Testis (tissue), 3 donors: ENCODE measurements around the gene RSAD1. TPM values are rescaled to one million over a fixed set of nuclear protein-coding genes. Genes with fewer than 3 reads are reported as not detected.

ENCODE experiments used
- DNase-seq: peaks from one replicate; pipeline ENCODE4 v3.0.0-alpha.2; 2019
- H3K27ac ChIP-seq, 2 donors: fragments of 200-600 bp; sonication (generic); one replicate each; pipeline ENCODE4 v1.5.1; 2019
- H3K27me3 ChIP-seq: fragments of 200-600 bp; sonication (generic); one replicate; pipeline ENCODE4 v1.5.1; 2019
- H3K36me3 ChIP-seq: fragments of 200-600 bp; sonication (generic); one replicate; pipeline ENCODE4 v1.5.1; 2017; ENCODE audit warnings: low read depth; ENCODE audit errors: missing control alignments
- H3K4me1 ChIP-seq: fragments of 200-600 bp; sonication (generic); one replicate; pipeline ENCODE4 v1.5.1; 2019
- H3K4me3 ChIP-seq, 2 donors: fragments of 200-600 bp; sonication (generic); one replicate each; pipeline ENCODE4 v1.5.1; 2017 to 2019
- H3K9me3 ChIP-seq: fragments of 200-600 bp; sonication (generic); one replicate; pipeline ENCODE4 v1.5.1; 2017
- POLR2A ChIP-seq: fragments of 450-650 bp; IDR thresholded peaks from one replicate; pipeline ENCODE4 v1.6.1; 2017; ENCODE audit warnings: antibody characterized with exemption, mild to moderate bottlenecking, moderate library complexity
- WGBS, 2 donors: methylation state at CpG; one replicate each; pipeline ENCODE4 v1.1.5; 2018; 5-methylcytosine and 5-hydroxymethylcytosine counted together
- intact Hi-C: fragments of 100-400 bp; cut with DNase I; formaldehyde crosslinking; loops from one replicate; pipeline ENCODE4 v1.15.1; 2023; ENCODE audit warnings: low total_unique reads
- polyA plus RNA-seq: library from polyadenylated mRNA; stranded (reverse); fragments of 350-450 nt; fragmentation: Illumina TruSeq; extraction: RNeasy Lipid Tissue Mini Kit (QIAGEN cat#74804); gene quantifications from one replicate; pipeline ENCODE4 v1.2.3, GENCODE V29; 2014; ENCODE audit warnings: low read depth, low replicate concordance; ENCODE audit not compliant: insufficient read depth
- total RNA-seq, 2 donors: library from RNA; depleted of rRNA; stranded (reverse); fragments of >200 nt; gene quantifications; one replicate each; pipeline ENCODE4 v1.2.3, GENCODE V29; 2016
- TF ChIP-seq, protein P1 (sequence below), 3 experiments: fragments of 450-650 bp in 2 of 3; fragments of 200-600 bp in 1 of 3; sonication (generic) in 1 of 3; IDR thresholded peaks; one replicate each; pipeline ENCODE4 v1.5.1; 2016 to 2019; ENCODE audit warnings: antibody characterized with exemption in 3 of 3, mild to moderate bottlenecking in 2 of 3, moderate library complexity in 1 of 3

The RSAD1 gene
- total and polyA plus RNA-seq, 3 donors from 2014 or later = 25.3 to 38.0 (median 35.7) TPM

DNA sequence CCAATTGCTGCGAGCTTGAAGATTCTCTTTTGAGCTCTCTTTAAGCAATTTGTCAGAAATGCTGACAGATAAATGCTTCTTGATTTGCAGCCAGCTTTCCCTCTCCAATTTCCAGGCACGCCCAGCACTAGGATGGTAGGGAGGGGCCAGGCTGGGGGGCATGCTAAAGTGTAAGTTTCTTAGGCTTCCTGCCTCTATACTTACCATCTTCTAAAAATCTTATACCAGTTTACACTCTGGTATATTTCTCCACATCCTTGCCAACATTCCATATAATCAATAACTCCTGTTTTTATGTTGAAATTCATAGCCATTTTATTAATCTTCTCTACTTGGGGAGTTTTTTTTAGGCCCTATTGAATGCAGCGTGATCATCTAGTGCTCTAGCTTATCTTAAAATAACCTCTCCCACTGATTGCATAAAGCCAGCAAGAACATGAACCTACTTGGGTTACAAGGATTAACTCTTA is 35.1 kb upstream of the RSAD1 start:
- intact Hi-C loops = no loop called here
- no peaks in the 10 kb centered on the region for H3K9me3 ChIP-seq
- peak; percentile 67 for DNase-seq
- no peaks in the 10 kb centered on the region for H3K27me3 ChIP-seq
- no peaks in the 10 kb centered on the region for H3K36me3 ChIP-seq
- TF ChIP-seq, protein P1, sequence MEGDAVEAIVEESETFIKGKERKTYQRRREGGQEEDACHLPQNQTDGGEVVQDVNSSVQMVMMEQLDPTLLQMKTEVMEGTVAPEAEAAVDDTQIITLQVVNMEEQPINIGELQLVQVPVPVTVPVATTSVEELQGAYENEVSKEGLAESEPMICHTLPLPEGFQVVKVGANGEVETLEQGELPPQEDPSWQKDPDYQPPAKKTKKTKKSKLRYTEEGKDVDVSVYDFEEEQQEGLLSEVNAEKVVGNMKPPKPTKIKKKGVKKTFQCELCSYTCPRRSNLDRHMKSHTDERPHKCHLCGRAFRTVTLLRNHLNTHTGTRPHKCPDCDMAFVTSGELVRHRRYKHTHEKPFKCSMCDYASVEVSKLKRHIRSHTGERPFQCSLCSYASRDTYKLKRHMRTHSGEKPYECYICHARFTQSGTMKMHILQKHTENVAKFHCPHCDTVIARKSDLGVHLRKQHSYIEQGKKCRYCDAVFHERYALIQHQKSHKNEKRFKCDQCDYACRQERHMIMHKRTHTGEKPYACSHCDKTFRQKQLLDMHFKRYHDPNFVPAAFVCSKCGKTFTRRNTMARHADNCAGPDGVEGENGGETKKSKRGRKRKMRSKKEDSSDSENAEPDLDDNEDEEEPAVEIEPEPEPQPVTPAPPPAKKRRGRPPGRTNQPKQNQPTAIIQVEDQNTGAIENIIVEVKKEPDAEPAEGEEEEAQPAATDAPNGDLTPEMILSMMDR (IDR thresholded peaks at IDR 0.05) = no peak
- TF ChIP-seq POLR2A = no peak
- WGBS, 2 donors = 35 to 53% methylated on average over 3 of the region's 3 CpGs
- H3K4me3 ChIP-seq = no peak overlapping the region
- H3K4me1 ChIP-seq = peaks cover 12% of the 10 kb centered on the region
- peak overlapping the region in 1 of 2 donors; percentile 11 for H3K27ac ChIP-seq

DNA sequence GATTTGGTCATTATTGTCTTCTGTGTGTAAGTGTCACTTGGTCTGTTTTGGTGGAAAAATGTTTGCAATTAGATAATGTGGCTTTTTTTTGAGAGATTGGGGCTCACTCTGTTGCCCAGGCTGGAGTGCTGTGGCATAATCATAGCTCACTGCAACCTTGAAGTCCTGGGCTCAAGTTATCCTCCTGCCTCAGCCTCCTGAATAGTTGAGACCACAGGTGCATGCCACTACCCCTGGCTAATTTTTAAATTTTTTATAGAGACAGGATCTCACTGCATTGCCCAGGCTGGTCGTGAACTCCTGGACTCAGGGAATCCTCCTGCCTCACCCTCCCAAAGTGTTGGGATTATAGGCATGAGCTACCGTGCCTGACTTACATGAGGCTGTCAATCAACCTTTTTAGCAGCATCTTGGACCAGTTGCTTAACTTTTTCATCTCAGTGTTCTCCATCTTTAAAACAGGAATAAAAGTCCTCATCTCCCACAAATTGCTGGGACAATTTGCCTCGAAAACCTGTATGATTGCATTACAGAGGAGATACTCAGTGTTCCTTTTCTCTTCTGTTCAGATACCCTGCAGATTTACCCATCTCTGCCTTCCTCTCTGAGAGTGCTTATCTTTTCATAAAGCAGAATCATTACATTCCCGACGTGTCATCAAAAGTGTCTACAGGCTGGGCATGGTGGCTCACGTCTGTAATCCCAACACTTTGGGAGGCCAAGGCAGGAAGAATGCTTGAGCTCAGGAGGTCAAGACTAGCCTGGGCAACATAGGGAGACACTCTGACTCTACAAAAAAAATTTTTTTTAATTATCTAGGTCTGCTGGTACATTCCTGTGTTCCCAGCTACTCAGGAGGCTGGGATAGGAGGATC is 33.6 kb upstream of the RSAD1 start:
- DNase-seq = no peak
- 70% methylated on average over 6 of the region's 6 CpGs for WGBS, 2 donors
- no peak for TF ChIP-seq POLR2A
- TF ChIP-seq, protein P1 (IDR thresholded peaks at IDR 0.05) = no peak

DNA sequence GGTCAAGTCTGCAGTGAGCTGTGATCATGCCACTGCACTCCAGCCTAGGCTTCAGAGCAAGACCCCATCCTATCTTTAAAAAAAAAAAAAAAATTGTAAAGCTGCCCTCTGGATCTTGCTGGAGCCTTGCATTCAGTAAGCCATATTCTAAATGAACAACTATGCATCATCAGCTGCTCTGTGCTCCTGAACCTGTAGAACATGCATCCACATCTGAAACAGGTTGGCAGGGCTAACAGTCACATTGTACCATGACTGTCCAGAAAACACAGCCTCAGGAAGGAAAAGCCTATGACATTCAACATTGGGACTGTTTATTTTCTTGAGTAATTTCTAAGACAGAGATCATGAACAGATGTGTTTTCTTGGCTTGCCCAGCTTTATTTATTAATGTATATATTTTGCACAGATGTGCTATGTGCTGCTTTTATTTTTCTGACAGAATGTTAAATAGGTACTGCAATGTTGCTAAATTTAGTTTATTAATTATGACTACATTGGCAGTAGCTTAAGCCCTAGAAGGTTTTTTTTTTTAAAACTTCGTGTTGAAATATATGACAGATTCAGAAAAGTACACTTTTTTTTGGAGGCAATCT is 32.8 kb upstream of the RSAD1 start:
- H3K9me3 ChIP-seq = no peaks in the 10 kb centered on the region
- no peak overlapping the region for H3K27ac ChIP-seq
- no peaks in the 10 kb centered on the region for H3K36me3 ChIP-seq
- H3K4me3 ChIP-seq = no peak overlapping the region
- peaks cover 12% of the 10 kb centered on the region for H3K4me1 ChIP-seq
- intact Hi-C loops = no loop called here
- TF ChIP-seq, protein P1 (IDR thresholded peaks at IDR 0.05) = no peak
- no peak for TF ChIP-seq POLR2A
- no peaks in the 10 kb centered on the region for H3K27me3 ChIP-seq
- WGBS, 2 donors = 66 to 76% methylated on average over 1 of the region's 1 CpG
- DNase-seq = no peak

More for the DNA sequence above, 33.6 kb upstream of the RSAD1 start:
- Histone ChIP-seq H3K36me3 (no peaks in the 10 kb centered on the region), H3K4me3 (no peak overlapping the region), H3K27me3 (no peaks in the 10 kb centered on the region), H3K27ac (no peak overlapping the region), H3K9me3 (no peaks in the 10 kb centered on the region), H3K4me1 (peaks cover 12% of the 10 kb centered on the region)
- intact Hi-C loops = no loop called here

- Histone ChIP-seq H3K27me3 (no peaks in the 10 kb centered on the region), H3K4me3 (no peak overlapping the region), H3K27ac (no peak overlapping the region), H3K36me3 (no peaks in the 10 kb centered on the region), H3K9me3 (no peaks in the 10 kb centered on the region), H3K4me1 (peaks cover 8% of the 10 kb centered on the region)
- 80 to 88% methylated on average over 7 of the region's 7 CpGs for WGBS, 2 donors
- intact Hi-C loops = no loop called here
- TF ChIP-seq POLR2A = no peak
- TF ChIP-seq, protein P1 (IDR thresholded peaks at IDR 0.05) = no peak
- DNase-seq = no peak
Observed at GRCh38 chr17:50447870-50448595, 30.6 kb upstream of the RSAD1 start.
